ENCODE measurements around the gene UGT1A8. TPM values are rescaled to one million over a fixed set of nuclear protein-coding genes. Genes with fewer than 3 reads are reported as not detected.
"Not testable (repeated sequence)": the region's sequence is repeated elsewhere in the genome, so short reads cannot be mapped to it uniquely, and the experiment has no call there.

The UGT1A8 gene
- total RNA-seq, 1 experiment from 2014 or later: not detected

- no peak overlapping the region for H3K4me3 Mint-ChIP-seq (ENCODE audit: unreplicated experiment)
- no peaks in the 10 kb centered on the region for H3K36me3 Mint-ChIP-seq (ENCODE audit: insufficient read depth, unreplicated experiment)
- CTCF ChIA-PET: no interaction called here
- H3K9me3 Mint-ChIP-seq (ENCODE audit: unreplicated experiment): no peaks in the 10 kb centered on the region
- no TSS peak for BruUV-seq (replicated peaks)
- POLR2A ChIA-PET: no interaction called here
- TF ChIP-seq, protein P1, sequence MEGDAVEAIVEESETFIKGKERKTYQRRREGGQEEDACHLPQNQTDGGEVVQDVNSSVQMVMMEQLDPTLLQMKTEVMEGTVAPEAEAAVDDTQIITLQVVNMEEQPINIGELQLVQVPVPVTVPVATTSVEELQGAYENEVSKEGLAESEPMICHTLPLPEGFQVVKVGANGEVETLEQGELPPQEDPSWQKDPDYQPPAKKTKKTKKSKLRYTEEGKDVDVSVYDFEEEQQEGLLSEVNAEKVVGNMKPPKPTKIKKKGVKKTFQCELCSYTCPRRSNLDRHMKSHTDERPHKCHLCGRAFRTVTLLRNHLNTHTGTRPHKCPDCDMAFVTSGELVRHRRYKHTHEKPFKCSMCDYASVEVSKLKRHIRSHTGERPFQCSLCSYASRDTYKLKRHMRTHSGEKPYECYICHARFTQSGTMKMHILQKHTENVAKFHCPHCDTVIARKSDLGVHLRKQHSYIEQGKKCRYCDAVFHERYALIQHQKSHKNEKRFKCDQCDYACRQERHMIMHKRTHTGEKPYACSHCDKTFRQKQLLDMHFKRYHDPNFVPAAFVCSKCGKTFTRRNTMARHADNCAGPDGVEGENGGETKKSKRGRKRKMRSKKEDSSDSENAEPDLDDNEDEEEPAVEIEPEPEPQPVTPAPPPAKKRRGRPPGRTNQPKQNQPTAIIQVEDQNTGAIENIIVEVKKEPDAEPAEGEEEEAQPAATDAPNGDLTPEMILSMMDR (IDR thresholded peaks at IDR 0.05; ENCODE audit: unreplicated experiment): no peak
- H3K27ac Mint-ChIP-seq (ENCODE audit: low read depth, unreplicated experiment): no peak overlapping the region
- no peak for DNase-seq (ENCODE audit: unreplicated experiment)
- no peaks in the 10 kb centered on the region for H3K4me1 Mint-ChIP-seq (ENCODE audit: insufficient read depth, unreplicated experiment)
- intact Hi-C loops (cut with micrococcal nuclease): no loop called here
- no peaks in the 10 kb centered on the region for H3K27me3 Mint-ChIP-seq (ENCODE audit: insufficient read depth, unreplicated experiment)
Measured at GRCh38 chr2:233584210-233584609, 33.2 kb upstream of the UGT1A8 start.

GRCh38 chr2:233588400-233588799 is 29.0 kb upstream of the UGT1A8 start:
- DNase-seq (ENCODE audit: unreplicated experiment): no peak
- H3K4me1 Mint-ChIP-seq (ENCODE audit: insufficient read depth, unreplicated experiment): no peaks in the 10 kb centered on the region
- no peaks in the 10 kb centered on the region for H3K36me3 Mint-ChIP-seq (ENCODE audit: insufficient read depth, unreplicated experiment)
- POLR2A ChIA-PET: no interaction called here
- TF ChIP-seq, protein P1 (IDR thresholded peaks at IDR 0.05; ENCODE audit: unreplicated experiment): no peak
- BruUV-seq (replicated peaks): no TSS peak
- H3K27me3 Mint-ChIP-seq (ENCODE audit: insufficient read depth, unreplicated experiment): no peaks in the 10 kb centered on the region
- no peaks in the 10 kb centered on the region for H3K9me3 Mint-ChIP-seq (ENCODE audit: unreplicated experiment)
- intact Hi-C loops (cut with micrococcal nuclease): no loop called here
- no peak overlapping the region for H3K4me3 Mint-ChIP-seq (ENCODE audit: unreplicated experiment)
- CTCF ChIA-PET: interaction anchor here (0.6 kb wide), 1 partner anchor 1209 kb away, joined by 3 read pairs; no protein-coding TSS in a partner anchor
- H3K27ac Mint-ChIP-seq (ENCODE audit: low read depth, unreplicated experiment): no peak overlapping the region

DNA sequence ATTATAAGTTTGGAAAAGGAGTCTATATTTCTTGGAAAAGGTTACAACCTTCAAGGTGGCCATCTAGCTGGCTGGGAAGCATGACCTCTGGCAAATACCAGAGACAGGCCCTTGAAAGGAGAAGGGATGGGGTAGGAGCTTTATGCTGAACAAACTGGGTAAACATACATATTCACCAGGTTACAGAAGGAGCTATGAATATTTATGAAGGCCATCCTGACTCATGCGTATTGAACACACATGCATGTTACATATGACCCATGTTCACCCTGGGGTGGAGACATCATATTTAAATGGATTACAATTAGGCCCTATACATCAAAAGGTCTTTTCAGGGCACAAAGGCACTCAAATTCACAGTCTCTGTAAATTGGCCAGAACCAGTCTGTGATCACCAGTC is 24.7 kb upstream of the UGT1A8 start:
- BruUV-seq (replicated peaks); H3K9me3 Mint-ChIP-seq (ENCODE audit: unreplicated experiment); H3K4me1 Mint-ChIP-seq (ENCODE audit: insufficient read depth, unreplicated experiment); H3K4me3 Mint-ChIP-seq (ENCODE audit: unreplicated experiment); POLR2A ChIA-PET; CTCF ChIA-PET; H3K36me3 Mint-ChIP-seq (ENCODE audit: insufficient read depth, unreplicated experiment); intact Hi-C loops (cut with micrococcal nuclease); DNase-seq (ENCODE audit: unreplicated experiment); H3K27me3 Mint-ChIP-seq (ENCODE audit: insufficient read depth, unreplicated experiment); H3K27ac Mint-ChIP-seq (ENCODE audit: low read depth, unreplicated experiment): not testable (repeated sequence)

GRCh38 chr2:233593201-233593600 is 24.2 kb upstream of the UGT1A8 start:
- no TSS peak for BruUV-seq (replicated peaks)

More at GRCh38 chr2:233593201-233593600, 24.2 kb upstream of the UGT1A8 start:
- Mint-ChIP-seq H3K4me3 (ENCODE audit: unreplicated experiment) (no peak overlapping the region), H3K27me3 (ENCODE audit: insufficient read depth, unreplicated experiment) (no peaks in the 10 kb centered on the region), H3K36me3 (ENCODE audit: insufficient read depth, unreplicated experiment) (no peaks in the 10 kb centered on the region), H3K27ac (ENCODE audit: low read depth, unreplicated experiment) (no peak overlapping the region), H3K9me3 (ENCODE audit: unreplicated experiment) (no peaks in the 10 kb centered on the region), H3K4me1 (ENCODE audit: insufficient read depth, unreplicated experiment) (no peaks in the 10 kb centered on the region)
- ChIA-PET POLR2A (no interaction called here), CTCF (no interaction called here)
- DNase-seq (ENCODE audit: unreplicated experiment): no peak
- TF ChIP-seq, protein P1 (IDR thresholded peaks at IDR 0.05; ENCODE audit: unreplicated experiment): no peak
- intact Hi-C loops (cut with micrococcal nuclease): no loop called here
